Testis (tissue), 3 donors: Measurements from ENCODE around the gene SLC2A9. TPM values are rescaled to one million over a fixed set of nuclear protein-coding genes. Genes with fewer than 3 reads are reported as not detected.

Source experiments
- DNase-seq: peaks from one replicate; pipeline ENCODE4 v3.0.0-alpha.2; 2019
- H3K27ac ChIP-seq, 2 donors: fragments of 200-600 bp; sonication (generic); one replicate each; pipeline ENCODE4 v1.5.1; 2019
- H3K27me3 ChIP-seq: fragments of 200-600 bp; sonication (generic); one replicate; pipeline ENCODE4 v1.5.1; 2019
- H3K36me3 ChIP-seq: fragments of 200-600 bp; sonication (generic); one replicate; pipeline ENCODE4 v1.5.1; 2017; ENCODE audit warnings: low read depth; ENCODE audit errors: missing control alignments
- H3K4me1 ChIP-seq: fragments of 200-600 bp; sonication (generic); one replicate; pipeline ENCODE4 v1.5.1; 2019
- H3K4me3 ChIP-seq, 2 donors: fragments of 200-600 bp; sonication (generic); one replicate each; pipeline ENCODE4 v1.5.1; 2017 to 2019
- H3K9me3 ChIP-seq: fragments of 200-600 bp; sonication (generic); one replicate; pipeline ENCODE4 v1.5.1; 2017
- POLR2A ChIP-seq: fragments of 450-650 bp; IDR thresholded peaks from one replicate; pipeline ENCODE4 v1.6.1; 2017; ENCODE audit warnings: antibody characterized with exemption, mild to moderate bottlenecking, moderate library complexity
- WGBS, 2 donors: methylation state at CpG; one replicate each; pipeline ENCODE4 v1.1.5; 2018; 5-methylcytosine and 5-hydroxymethylcytosine counted together
- intact Hi-C: fragments of 100-400 bp; cut with DNase I; formaldehyde crosslinking; loops from one replicate; pipeline ENCODE4 v1.15.1; 2023; ENCODE audit warnings: low total_unique reads
- polyA plus RNA-seq: library from polyadenylated mRNA; stranded (reverse); fragments of 350-450 nt; fragmentation: Illumina TruSeq; extraction: RNeasy Lipid Tissue Mini Kit (QIAGEN cat#74804); gene quantifications from one replicate; pipeline ENCODE4 v1.2.3, GENCODE V29; 2014; ENCODE audit warnings: low read depth, low replicate concordance; ENCODE audit not compliant: insufficient read depth
- total RNA-seq, 2 donors: library from RNA; depleted of rRNA; stranded (reverse); fragments of >200 nt; gene quantifications; one replicate each; pipeline ENCODE4 v1.2.3, GENCODE V29; 2016
- TF ChIP-seq, protein P1 (sequence below), 3 experiments: fragments of 450-650 bp in 2 of 3; fragments of 200-600 bp in 1 of 3; sonication (generic) in 1 of 3; IDR thresholded peaks; one replicate each; pipeline ENCODE4 v1.5.1; 2016 to 2019; ENCODE audit warnings: antibody characterized with exemption in 3 of 3, mild to moderate bottlenecking in 2 of 3, moderate library complexity in 1 of 3

SLC2A9 gene
- total and polyA plus RNA-seq, 3 donors from 2014 or later, result 6.3 to 7.5 (median 6.8) TPM

DNA sequence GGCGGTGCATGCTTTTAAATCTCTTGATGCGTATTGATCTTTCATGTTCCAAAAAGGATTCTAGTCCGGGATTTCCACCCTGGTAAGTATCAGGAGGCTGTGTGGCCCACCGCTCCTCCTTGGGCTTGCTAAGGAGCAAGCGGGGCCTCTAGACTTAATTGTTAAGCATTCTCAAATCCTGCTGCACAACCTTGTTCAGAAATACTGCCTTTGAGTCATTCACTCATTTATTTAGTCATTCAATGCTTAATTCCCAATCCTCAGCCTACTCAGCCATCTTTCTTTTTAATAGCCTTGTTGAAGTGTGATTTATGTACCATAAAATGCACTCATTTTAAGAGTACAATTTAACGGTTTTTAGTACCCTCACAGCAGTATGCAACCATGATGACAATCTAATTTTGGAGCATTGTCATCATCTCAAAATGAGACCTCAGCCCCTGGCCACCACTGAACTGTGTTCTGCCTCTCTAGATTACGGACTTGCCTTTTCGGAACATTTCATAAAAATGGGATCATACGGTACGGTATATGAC, 15.6 kb upstream of the SLC2A9 start:
- intact Hi-C loops, result no loop called here
- peaks cover 7% of the 10 kb centered on the region for H3K4me1 ChIP-seq
- no peak overlapping the region for H3K4me3 ChIP-seq
- WGBS, 2 donors, result 80 to 85% methylated on average over 10 of the region's 10 CpGs
- no peaks in the 10 kb centered on the region for H3K9me3 ChIP-seq
- no peak for DNase-seq
- no peaks in the 10 kb centered on the region for H3K27me3 ChIP-seq
- H3K36me3 ChIP-seq, result no peaks in the 10 kb centered on the region
- TF ChIP-seq, protein P1, sequence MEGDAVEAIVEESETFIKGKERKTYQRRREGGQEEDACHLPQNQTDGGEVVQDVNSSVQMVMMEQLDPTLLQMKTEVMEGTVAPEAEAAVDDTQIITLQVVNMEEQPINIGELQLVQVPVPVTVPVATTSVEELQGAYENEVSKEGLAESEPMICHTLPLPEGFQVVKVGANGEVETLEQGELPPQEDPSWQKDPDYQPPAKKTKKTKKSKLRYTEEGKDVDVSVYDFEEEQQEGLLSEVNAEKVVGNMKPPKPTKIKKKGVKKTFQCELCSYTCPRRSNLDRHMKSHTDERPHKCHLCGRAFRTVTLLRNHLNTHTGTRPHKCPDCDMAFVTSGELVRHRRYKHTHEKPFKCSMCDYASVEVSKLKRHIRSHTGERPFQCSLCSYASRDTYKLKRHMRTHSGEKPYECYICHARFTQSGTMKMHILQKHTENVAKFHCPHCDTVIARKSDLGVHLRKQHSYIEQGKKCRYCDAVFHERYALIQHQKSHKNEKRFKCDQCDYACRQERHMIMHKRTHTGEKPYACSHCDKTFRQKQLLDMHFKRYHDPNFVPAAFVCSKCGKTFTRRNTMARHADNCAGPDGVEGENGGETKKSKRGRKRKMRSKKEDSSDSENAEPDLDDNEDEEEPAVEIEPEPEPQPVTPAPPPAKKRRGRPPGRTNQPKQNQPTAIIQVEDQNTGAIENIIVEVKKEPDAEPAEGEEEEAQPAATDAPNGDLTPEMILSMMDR (IDR thresholded peaks at IDR 0.05), result no peak
- TF ChIP-seq POLR2A, result no peak
- no peak overlapping the region for H3K27ac ChIP-seq

DNA sequence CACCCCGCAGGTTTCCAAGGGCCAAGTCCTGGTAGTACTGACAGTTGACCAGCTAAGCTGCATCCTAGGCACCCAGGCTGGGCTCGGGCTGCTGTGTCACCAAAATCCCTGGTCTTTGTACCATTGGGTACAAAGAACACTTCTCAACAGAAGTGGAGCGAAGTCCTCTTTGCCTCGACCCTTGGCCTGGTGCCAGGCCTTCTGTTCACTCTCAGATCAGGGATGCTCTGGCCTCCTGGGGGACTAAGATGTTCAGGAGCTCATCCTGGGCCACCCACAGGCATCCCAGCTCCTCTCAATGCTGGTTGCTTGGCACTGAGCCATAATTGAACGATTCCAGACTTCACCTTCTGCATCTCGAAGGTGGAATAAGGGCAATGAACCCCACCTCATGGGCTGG, 13.8 kb upstream of the SLC2A9 start:
- no peak overlapping the region for H3K4me3 ChIP-seq
- peaks cover 13% of the 10 kb centered on the region for H3K4me1 ChIP-seq
- H3K9me3 ChIP-seq, result no peaks in the 10 kb centered on the region
- DNase-seq, result no peak
- no peaks in the 10 kb centered on the region for H3K27me3 ChIP-seq
- WGBS, 2 donors, result 79 to 86% methylated on average over 2 to 6 of the region's 6 CpGs
- intact Hi-C loops, result no loop called here
- H3K36me3 ChIP-seq, result no peaks in the 10 kb centered on the region
- TF ChIP-seq POLR2A, result no peak
- TF ChIP-seq, protein P1 (IDR thresholded peaks at IDR 0.05), result no peak
- H3K27ac ChIP-seq, result no peak overlapping the region

DNA sequence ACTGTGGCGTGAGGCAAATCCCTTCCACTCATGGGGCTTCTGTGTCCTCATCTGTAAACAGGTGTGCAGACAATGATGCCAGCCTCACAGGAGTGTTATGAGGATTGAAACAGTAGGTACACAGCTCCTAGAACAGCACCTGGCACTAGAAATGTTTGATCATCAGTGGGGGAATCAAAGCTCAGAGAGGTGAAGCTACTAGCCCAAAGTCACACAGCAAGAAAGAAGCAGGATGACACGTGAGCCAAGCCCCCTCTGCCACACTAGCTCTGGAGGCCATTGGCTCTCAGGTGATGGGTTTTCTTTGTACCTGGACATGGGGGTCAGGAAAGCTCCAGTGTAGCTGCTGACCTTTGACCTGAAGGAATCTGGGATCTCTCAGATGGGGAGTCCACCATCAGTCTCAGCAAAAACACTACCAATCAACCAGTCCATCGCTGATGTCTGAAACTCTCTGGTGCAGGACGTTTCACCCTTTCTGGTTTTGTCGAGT, 13.4 kb upstream of the SLC2A9 start:
- no peak for DNase-seq
- H3K4me1 ChIP-seq, result peaks cover 13% of the 10 kb centered on the region
- WGBS, 2 donors, result 77 to 79% methylated on average over 2 to 5 of the region's 5 CpGs

DNA sequence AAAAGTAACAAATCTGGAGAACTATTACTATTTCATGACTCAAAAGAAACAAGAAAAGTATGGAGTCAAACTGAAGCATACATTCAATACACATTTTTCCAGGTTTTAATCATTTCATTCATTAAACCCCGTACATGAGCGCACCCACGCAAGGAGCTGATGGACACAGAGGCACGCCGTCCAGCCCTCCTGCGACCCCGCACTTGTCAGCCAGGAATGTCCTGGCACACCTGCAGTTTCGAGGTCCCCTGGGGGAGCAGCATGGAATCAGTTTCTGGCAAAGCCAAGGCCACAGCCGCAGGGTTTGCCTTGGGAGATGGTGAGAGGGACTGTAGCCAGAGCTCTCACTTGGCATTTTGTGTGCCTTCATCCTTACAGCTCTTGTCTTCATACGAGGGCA, 12.8 kb upstream of the SLC2A9 start:
- WGBS, 2 donors, result 41 to 64% methylated on average over 10 of the region's 10 CpGs
- TF ChIP-seq, protein P1 (IDR thresholded peaks at IDR 0.05), result no peak
- no peak for TF ChIP-seq POLR2A
- intact Hi-C loops, result no loop called here
- Histone ChIP-seq H3K9me3 (no peaks in the 10 kb centered on the region), H3K4me3 (no peak overlapping the region), H3K27me3 (no peaks in the 10 kb centered on the region), H3K27ac (no peak overlapping the region), H3K4me1 (peaks cover 13% of the 10 kb centered on the region), H3K36me3 (no peaks in the 10 kb centered on the region)
- no peak for DNase-seq

More for the DNA sequence above, 13.4 kb upstream of the SLC2A9 start:
- H3K27ac ChIP-seq, result no peak overlapping the region
- intact Hi-C loops, result no loop called here
- no peaks in the 10 kb centered on the region for H3K27me3 ChIP-seq
- no peaks in the 10 kb centered on the region for H3K36me3 ChIP-seq
- H3K4me3 ChIP-seq, result no peak overlapping the region
- TF ChIP-seq, protein P1 (IDR thresholded peaks at IDR 0.05), result no peak
- no peak for TF ChIP-seq POLR2A
- no peaks in the 10 kb centered on the region for H3K9me3 ChIP-seq

DNA sequence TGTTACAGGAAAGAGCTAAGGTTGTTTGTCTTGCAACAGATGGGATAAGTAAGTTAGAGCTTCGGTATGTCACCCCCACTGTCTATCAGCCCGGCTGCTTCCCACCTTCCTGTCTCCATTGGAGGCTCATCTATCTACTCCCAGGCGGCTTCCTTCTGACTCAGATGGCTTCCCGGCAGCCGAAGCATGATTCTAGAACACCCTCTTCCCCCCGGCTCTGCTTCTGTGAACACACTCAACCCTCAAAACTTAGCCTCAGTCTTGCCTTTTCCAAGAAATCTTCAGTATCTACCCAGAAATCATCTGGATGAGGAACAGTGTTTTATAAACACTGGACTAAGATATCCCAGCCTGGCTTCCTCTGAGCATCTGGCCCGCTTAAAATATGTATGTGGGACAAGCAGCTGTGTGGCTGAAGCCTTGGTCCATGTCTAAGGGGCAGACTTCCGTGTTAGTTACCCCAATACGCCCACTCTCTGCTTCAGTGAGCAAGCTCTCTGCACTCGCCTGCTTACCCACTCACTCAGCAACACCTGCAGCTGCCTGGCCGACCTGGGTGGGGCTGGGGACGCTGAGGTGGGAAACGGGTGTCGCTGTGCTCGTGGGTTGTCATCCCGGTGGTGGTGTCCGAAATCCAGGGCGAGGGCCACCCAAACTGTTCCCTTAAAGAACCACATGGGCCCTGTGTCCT, 12.0 kb upstream of the SLC2A9 start:
- intact Hi-C loops, result no loop called here
- no peak overlapping the region for H3K4me3 ChIP-seq
- WGBS, 2 donors, result 71 to 79% methylated on average over 11 to 18 of the region's 18 CpGs
- no peak for DNase-seq
- H3K4me1 ChIP-seq, result peaks cover 13% of the 10 kb centered on the region
- H3K27ac ChIP-seq, result no peak overlapping the region
- no peak for TF ChIP-seq POLR2A
- TF ChIP-seq, protein P1 (IDR thresholded peaks at IDR 0.05), result no peak
- H3K9me3 ChIP-seq, result no peaks in the 10 kb centered on the region
- H3K27me3 ChIP-seq, result no peaks in the 10 kb centered on the region
- no peaks in the 10 kb centered on the region for H3K36me3 ChIP-seq
